SU-DHL-6 (cell line): Measurements from ENCODE around the gene CD6.

Experiments used
- CTCF ChIP-seq: fragments of 200-600 bp; sonication (generic); IDR thresholded peaks from one replicate; pipeline ENCODE4 v1.5.1; 2017; ENCODE audit warnings: antibody characterized with exemption, mild to moderate bottlenecking, low read length, moderate library complexity; ENCODE audit not compliant: insufficient read depth, poor library complexity, severe bottlenecking
- EZH2phosphoT487 ChIP-seq: fragments of 200-600 bp; sonication (generic), shearing (Covaris generic); conservative IDR thresholded peaks from 2 replicates; pipeline ENCODE4 v1.6.1; 2018; ENCODE audit warnings: mild to moderate bottlenecking, antibody characterized with exemption, low read length, moderate library complexity, mixed read lengths

GRCh38 chr11:60946601-60947264 is 24.7 kb upstream of the CD6 start:
- TF ChIP-seq CTCF (no peak), EZH2phosphoT487 (no peak)
